Caco-2 (cell line): ENCODE data around the gene OCLN. TPM values are rescaled to one million over a fixed set of nuclear protein-coding genes. Genes with fewer than 3 reads are reported as not detected.

Source experiments
- BruUV-seq: library from RNA; stranded (reverse); fragments of 400-500 nt; replicated peaks from 2 replicates; lab custom pipeline; 2021; lab: Mats Ljungman, UMichigan
- CTCF ChIA-PET: fragments of 300-600 bp; sonication (Branson Sonifier 250); formaldehyde crosslinking; loops from one replicate; lab custom pipeline; 2022; ENCODE audit warnings: antibody characterized with exemption; lab: Charles Lee
- POLR2A ChIA-PET: fragments of 300-600 bp; sonication (Branson Sonifier 250); formaldehyde crosslinking; loops from one replicate; lab custom pipeline; 2022; ENCODE audit warnings: antibody characterized with exemption; lab: Charles Lee
- DNase-seq, 2 experiments: peaks; one replicate each; pipeline versions ENCODE4 v3.0.0 to v3.0.0-alpha.2; 2020 to 2022
- H3K27me3 ChIP-seq: replicated peaks from 2 replicates; pipeline ENCODE4 v1.6.0; 2011; ENCODE audit warnings: low read length; ENCODE audit not compliant: control insufficient read depth, insufficient read depth
- H3K36me3 ChIP-seq: 2 replicates; pipeline ENCODE4 v1.5.1; 2011; ENCODE audit warnings: low read length; ENCODE audit not compliant: control insufficient read depth, insufficient read depth
- H3K4me1 ChIP-seq: fragments of 250-450 bp; sonication (Bioruptor Pico); 2 replicates; pipeline ENCODE4 v1.5.1; 2020; ENCODE audit warnings: mild to moderate bottlenecking
- H3K4me3 ChIP-seq: 2 replicates; pipeline ENCODE4 v1.5.1; 2011; ENCODE audit warnings: low read depth, mild to moderate bottlenecking, control low read depth, low read length
- H3K9me3 ChIP-seq: fragments of 250-450 bp; sonication (Bioruptor Pico); 2 replicates; pipeline ENCODE4 v1.5.1; 2020; ENCODE audit warnings: mild to moderate bottlenecking, moderate library complexity
- H3K27ac Mint-ChIP-seq: one replicate; pipeline ENCODE4 v1.8.0; 2022; ENCODE audit warnings: mixed read lengths; ENCODE audit not compliant: unreplicated experiment
- H3K27me3 Mint-ChIP-seq: one replicate; pipeline ENCODE4 v1.8.0; 2022; ENCODE audit warnings: mixed read lengths; ENCODE audit not compliant: insufficient read depth, unreplicated experiment
- H3K36me3 Mint-ChIP-seq: one replicate; pipeline ENCODE4 v1.8.0; 2022; ENCODE audit warnings: mild to moderate bottlenecking, mixed read lengths; ENCODE audit not compliant: insufficient read depth, unreplicated experiment
- H3K4me1 Mint-ChIP-seq: one replicate; pipeline ENCODE4 v1.8.0; 2022; ENCODE audit warnings: low read depth, mixed read lengths; ENCODE audit not compliant: unreplicated experiment
- H3K4me3 Mint-ChIP-seq: one replicate; pipeline ENCODE4 v1.8.0; 2022; ENCODE audit warnings: mild to moderate bottlenecking, moderate library complexity, mixed read lengths; ENCODE audit not compliant: unreplicated experiment
- H3K9me3 Mint-ChIP-seq: one replicate; pipeline ENCODE4 v1.8.0; 2022; ENCODE audit warnings: mixed read lengths; ENCODE audit not compliant: unreplicated experiment
- CTCF ChIP-seq, 2 experiments: fragments of 200-600 bp in 1 of 2; IDR thresholded peaks; 1 replicate in 1 of 2; 2 replicates in 1 of 2; pipeline versions ENCODE4 v1.5.1 to v1.8.0; 2011 to 2022; ENCODE audit warnings: antibody characterized with exemption in 1 of 2, control low read depth in 1 of 2, inconsistent platforms in 1 of 2, low read depth in 1 of 2, low read length in 1 of 2, mild to moderate bottlenecking in 1 of 2, moderate library complexity in 1 of 2; ENCODE audit not compliant: insufficient read depth in 1 of 2, severe bottlenecking in 1 of 2, unreplicated experiment in 1 of 2
- intact Hi-C: fragments of 100-400 bp; cut with micrococcal nuclease; formaldehyde crosslinking; loops from one replicate; pipeline ENCODE4 v1.10.0; 2022; ENCODE audit not compliant: unreplicated experiment
- total RNA-seq: library from RNA; stranded (reverse); gene quantifications from 2 replicates; pipeline ENCODE4 v1.2.3, GENCODE V29; 2022

Gene OCLN
- total RNA-seq, 1 experiment from 2014 or later: 174 TPM

GRCh38 chr5:69522035-69522434 is 29.4 kb downstream of the OCLN start:
- no peak for TF ChIP-seq CTCF (IDR thresholded peaks at IDR 0.05; ENCODE audit: insufficient read depth in 1 of 2, low read depth in 1 of 2, low read length in 1 of 2, severe bottlenecking in 1 of 2, unreplicated experiment in 1 of 2)
- H3K4me3 ChIP-seq: no peak overlapping the region
- no TSS peak for BruUV-seq
- no peaks in the 10 kb centered on the region for H3K27me3 ChIP-seq
- H3K4me3 Mint-ChIP-seq: no peak overlapping the region
- peaks cover 85% of the 10 kb centered on the region for H3K36me3 Mint-ChIP-seq
- no peak for DNase-seq
- intact Hi-C loops: no loop called here
- CTCF ChIA-PET: no interaction called here
- no peak overlapping the region for H3K27ac Mint-ChIP-seq
- no peaks in the 10 kb centered on the region for H3K9me3 ChIP-seq
- H3K4me1 Mint-ChIP-seq: peaks cover 30% of the 10 kb centered on the region
- H3K4me1 ChIP-seq: peaks cover 65% of the 10 kb centered on the region
- POLR2A ChIA-PET: no interaction called here
- H3K9me3 Mint-ChIP-seq: no peaks in the 10 kb centered on the region
- peaks cover 3% of the 10 kb centered on the region; the same call in 1 of the 2 replicates for H3K36me3 ChIP-seq
- no peaks in the 10 kb centered on the region for H3K27me3 Mint-ChIP-seq

GRCh38 chr5:69525490-69525889 is 32.9 kb downstream of the OCLN start:
- Mint-ChIP-seq H3K4me1 (peaks cover 51% of the 10 kb centered on the region), H3K9me3 (no peaks in the 10 kb centered on the region), H3K36me3 (peaks cover 84% of the 10 kb centered on the region), H3K4me3 (no peak overlapping the region), H3K27me3 (no peaks in the 10 kb centered on the region), H3K27ac (peak overlapping the region; percentile 22)
- Histone ChIP-seq H3K4me3 (no peak overlapping the region), H3K4me1 (peaks cover 70% of the 10 kb centered on the region), H3K27me3 (no peaks in the 10 kb centered on the region), H3K36me3 (peaks cover 5% of the 10 kb centered on the region), H3K9me3 (no peaks in the 10 kb centered on the region)
- no peak for TF ChIP-seq CTCF (IDR thresholded peaks at IDR 0.05; ENCODE audit: insufficient read depth in 1 of 2, low read depth in 1 of 2, low read length in 1 of 2, severe bottlenecking in 1 of 2, unreplicated experiment in 1 of 2)
- no TSS peak for BruUV-seq
- DNase-seq: no peak
- ChIA-PET POLR2A (no interaction called here), CTCF (no interaction called here)
- intact Hi-C loops: no loop called here

- ChIA-PET POLR2A (no interaction called here), CTCF (no interaction called here)
- intact Hi-C loops: no loop called here
- TF ChIP-seq CTCF (IDR thresholded peaks at IDR 0.05; ENCODE audit: insufficient read depth in 1 of 2, low read depth in 1 of 2, low read length in 1 of 2, severe bottlenecking in 1 of 2, unreplicated experiment in 1 of 2): no peak
- Histone ChIP-seq H3K36me3 (peaks cover 7% of the 10 kb centered on the region), H3K4me3 (no peak overlapping the region), H3K4me1 (peaks cover 64% of the 10 kb centered on the region), H3K9me3 (no peaks in the 10 kb centered on the region), H3K27me3 (no peaks in the 10 kb centered on the region)
- Mint-ChIP-seq H3K27ac (peak overlapping the region; percentile 39), H3K27me3 (no peaks in the 10 kb centered on the region), H3K9me3 (no peaks in the 10 kb centered on the region), H3K4me1 (peaks cover 51% of the 10 kb centered on the region), H3K4me3 (no peak overlapping the region), H3K36me3 (peaks cover 84% of the 10 kb centered on the region)
- DNase-seq: no peak
- no TSS peak for BruUV-seq
Observed at GRCh38 chr5:69526660-69527059, 34.1 kb downstream of the OCLN start.
